Measurements from ENCODE around the gene DCTN3.

The DCTN3 gene

DNA sequence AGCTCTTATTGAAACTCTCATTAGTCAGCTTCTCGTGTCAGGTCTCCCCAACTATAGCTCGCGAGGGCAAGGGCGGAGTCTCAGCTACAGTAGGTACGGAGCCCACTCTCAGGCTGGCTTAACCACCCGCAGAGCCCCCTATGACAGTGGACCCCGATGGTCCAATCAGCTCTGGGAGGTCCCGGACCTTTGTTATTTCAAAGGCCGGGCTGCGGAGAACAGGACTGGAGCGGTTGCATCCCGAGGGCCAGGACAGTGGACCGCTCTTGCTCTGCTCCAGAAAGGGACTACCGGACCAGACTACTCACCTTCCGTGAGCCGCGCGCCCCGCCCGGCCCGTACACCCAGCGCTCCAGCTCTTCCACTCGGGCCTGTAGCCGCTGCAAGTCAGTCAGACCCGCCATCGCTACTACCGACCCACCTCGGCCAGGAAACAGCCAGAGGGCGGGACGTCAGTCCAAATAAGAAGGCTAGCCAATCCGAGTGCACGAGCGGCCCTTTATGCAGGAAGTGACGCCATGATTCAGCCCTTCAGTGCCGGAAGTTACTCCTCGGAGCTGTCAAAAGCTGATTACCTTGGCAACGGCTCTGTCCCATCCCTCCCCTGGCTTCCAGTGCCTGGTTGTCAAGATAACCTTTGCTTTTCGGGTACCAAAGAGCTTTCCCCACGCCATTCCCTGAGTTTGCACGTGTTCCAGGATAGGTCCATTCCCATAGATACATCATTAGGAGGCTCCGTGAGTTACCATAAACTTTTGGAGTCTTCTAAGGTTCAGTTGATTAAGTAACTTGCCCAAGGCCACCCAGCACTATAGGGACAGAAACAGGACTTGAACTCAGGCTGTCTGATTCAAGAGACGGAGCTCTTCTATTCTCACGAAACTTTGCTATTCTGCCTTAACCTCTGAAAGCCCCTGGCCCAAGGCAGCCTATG, at the start of gene DCTN3:
DCTN3 (minus strand) TSS at position 435 of the 934 bp plus-strand sequence; CDS start at position 404, 31 bp downstream.
- FAIRE-seq (peak; percentile 97), DNase-seq (ENCODE audit: insufficient read length, low spot score) (peak; percentile 98)

DNA sequence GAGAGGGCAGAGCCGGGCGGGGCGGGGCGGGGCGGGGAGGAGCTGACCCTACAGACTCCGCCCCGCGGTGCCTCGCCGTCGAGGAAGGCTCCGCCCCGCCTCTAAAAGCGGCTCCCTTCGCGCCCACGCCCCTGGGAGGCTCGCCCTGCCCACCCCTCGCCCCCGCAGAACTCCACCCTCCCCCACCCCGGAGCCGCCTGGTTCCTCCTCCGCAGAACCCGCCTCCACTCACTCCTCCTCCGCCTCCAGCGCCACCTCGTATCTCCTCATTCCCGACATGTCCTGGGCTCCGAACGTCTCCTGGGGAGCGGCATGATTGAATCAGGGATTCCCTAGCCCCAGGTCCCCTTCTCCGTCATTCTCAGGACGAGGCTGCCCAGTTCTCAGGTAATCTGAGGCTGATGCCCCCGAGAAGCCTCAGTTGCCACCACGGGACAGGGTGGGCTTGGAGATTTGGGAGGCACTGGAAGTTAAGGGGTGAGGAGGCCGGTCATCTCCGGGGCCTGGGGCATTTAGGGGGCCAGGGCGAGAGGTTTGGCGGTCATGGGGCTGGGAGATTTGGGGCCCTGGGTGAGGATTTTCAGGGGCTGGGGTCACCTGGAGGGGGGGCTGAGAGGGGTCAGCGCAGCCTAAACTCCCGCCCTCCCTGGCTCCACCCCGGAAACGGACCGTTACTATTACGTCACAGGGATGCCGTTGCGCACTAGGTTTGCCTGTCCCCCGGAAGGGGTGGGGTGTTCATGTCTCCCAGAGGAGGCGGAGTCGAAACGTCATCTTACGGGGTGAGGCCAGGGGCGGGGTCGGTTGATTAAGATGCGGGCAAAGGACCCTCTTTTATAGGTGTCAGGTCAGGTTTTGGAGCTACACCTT, 45.3 kb upstream of the DCTN3 start:
- FAIRE-seq, result peak; percentile 84

DNA sequence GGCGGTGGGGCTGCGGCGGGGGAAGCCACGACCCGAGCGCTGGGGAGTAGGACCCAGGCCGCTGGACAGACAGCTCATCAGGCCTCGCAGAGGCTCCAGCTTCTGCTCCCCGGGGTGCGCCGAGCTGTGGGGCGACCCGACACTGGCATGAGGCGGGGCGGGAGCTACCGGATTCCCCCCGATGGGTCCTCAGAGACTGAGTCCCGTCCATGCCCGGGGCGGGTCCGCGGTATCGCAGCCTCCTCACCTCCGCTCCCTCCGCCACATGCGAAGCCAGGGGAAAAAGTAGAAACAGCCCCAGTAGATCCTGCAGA, 44.7 kb upstream of the DCTN3 start:
- DNase-seq (ENCODE audit: insufficient read length, low spot score) (no peak), FAIRE-seq (no peak)

More for the DNA sequence above, 45.3 kb upstream of the DCTN3 start:
- peak; percentile 79 for DNase-seq (ENCODE audit: insufficient read length, low spot score)

DNA sequence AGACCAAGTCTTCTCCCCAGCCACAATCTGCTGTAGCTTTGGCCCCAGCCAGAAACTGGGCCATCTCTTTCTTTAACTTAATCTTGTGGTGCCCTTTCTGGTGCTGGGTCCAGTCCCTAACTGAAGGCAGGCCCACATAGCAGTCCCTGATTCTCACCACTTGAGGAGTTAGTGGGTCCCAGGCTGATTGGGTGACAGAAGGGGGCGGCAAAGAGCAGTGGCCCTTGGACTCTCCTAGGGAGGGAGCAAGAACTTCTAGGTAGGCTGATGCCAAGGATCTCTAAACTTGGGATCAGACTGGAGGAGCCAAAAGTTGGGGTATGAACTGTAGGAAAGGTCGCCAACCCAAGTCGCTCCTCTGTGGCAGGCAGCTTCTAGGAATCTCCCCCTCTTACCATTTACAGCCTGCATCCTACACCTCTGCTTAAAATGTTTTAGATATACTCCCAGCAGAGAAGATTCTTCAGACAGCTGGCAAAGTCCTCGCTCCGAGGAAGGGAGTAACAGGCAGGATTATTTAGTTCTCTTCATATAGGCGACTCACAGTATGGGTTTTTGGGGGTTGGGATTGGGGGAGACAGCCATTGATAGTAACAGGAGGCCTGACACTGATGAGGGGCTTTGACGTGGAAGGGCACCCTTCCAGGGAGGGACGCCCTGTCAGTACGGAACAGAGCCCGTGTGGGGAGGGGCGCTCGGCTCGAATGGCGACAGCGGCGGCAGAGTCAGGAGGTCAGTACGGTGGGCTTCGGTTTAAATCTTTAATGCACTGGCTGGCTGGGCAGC, 44.2 kb upstream of the DCTN3 start:
- FAIRE-seq, result peak; percentile 51
- peak; percentile 61 for DNase-seq (ENCODE audit: insufficient read length, low spot score)

DNA sequence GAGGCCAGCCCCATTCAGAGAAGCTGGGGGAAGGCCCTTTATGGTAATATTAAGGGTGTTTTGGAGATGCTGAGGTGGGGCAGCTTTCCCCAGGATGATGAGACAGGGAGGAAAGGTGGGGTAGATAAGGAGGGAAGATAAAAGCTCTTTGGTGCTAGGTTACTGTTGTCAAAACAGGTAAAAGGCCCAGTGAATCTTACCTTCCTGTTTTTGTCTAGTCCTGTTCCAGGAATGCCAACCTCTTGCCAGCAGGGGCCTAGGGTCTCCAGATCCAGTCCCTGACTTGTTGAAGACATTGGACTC, 43.0 kb upstream of the DCTN3 start:
- no peak for DNase-seq (ENCODE audit: insufficient read length, low spot score)
- FAIRE-seq, result no peak

DNA sequence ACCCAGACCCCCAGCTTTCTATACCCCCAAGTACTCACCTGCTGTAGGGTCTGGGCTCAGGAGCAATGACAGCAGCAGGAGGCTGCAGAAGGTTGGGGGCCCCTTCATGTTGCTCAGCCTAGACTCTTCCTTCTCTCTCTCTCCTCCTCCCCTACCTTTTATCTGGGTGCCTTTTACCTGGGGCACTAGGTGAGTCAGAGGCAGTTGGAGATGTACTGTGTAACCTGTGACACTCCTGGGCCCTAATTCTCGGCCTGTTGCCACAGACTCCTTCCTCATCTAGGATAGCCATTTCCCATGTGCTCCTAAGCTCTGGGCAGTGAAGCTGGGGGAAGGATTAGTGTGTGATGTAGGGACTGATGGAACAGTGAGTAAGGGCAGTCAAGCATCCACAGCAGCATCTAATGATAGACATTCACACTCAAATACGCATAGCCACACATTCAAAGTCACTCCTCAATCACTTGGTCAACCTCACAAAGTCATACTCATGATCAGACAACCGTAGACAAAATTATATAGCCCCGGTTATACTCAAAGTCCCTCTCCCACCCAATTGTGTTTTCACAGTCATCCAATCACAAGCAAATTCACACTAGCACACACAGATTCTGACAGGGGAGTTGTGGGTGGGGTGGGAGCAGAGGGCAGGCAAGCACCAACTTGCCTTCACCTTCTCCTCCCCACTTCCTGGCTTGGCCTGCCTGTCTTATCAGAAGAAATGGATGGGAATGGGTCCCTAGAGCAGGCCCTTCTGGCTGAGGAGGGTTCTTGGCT, 42.4 kb upstream of the DCTN3 start, which contains the start of gene CCL27:
CCL27 (minus strand) TSS at position 132 of the 777 bp plus-strand sequence; CDS start at position 108, 24 bp downstream.
- DNase-seq (ENCODE audit: insufficient read length, low spot score) (no peak), FAIRE-seq (no peak)

DNA sequence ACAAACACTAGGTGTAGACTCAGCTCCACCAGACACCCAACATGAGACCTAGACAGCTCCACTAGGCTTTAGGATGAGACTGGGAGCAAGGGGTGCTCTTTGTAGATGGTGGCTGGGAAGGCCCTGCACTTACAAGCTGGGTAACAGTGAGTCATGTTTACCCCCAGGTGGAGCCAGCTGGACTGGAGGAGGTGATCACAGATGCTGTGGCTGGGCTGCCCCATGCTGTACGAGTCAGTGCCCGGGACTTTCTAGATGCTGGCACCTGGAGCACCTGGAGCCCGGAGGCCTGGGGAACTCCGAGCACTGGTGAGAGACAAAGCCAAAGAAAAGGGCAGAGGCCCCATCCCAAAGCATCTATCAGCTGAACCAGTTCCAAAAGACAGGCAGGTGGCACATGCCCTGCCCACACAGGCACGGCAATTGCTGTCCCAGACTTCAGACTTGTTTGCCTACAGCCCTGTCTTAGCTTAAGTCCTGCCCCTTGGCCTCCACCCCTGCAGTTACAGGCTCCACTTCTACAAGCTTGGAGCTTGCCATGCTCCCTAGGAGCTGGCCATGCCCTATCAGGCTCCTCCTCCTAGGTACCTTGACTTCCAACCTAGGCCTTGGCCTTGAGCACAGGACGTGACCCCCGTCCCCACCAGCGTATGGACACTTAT, 39.4 kb upstream of the DCTN3 start:
- DNase-seq (ENCODE audit: insufficient read length, low spot score) (no peak), FAIRE-seq (no peak)

DNA sequence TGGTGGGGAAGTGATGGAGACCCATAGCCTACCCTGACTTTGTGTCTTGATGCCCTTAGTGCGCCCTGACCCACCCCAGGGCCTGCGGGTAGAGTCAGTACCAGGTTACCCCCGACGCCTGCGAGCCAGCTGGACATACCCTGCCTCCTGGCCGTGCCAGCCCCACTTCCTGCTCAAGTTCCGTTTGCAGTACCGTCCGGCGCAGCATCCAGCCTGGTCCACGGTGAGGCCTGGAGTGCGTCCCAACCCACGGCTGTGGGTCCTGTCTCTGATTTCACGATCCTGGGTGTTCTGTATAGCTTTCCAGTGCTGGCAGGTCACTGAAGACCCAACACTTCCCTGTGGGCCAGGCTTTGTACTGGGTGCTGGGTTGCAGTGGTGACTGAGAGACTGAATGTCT, 38.2 kb upstream of the DCTN3 start:
- DNase-seq (ENCODE audit: insufficient read length, low spot score) (no peak), FAIRE-seq (no peak)

DNA sequence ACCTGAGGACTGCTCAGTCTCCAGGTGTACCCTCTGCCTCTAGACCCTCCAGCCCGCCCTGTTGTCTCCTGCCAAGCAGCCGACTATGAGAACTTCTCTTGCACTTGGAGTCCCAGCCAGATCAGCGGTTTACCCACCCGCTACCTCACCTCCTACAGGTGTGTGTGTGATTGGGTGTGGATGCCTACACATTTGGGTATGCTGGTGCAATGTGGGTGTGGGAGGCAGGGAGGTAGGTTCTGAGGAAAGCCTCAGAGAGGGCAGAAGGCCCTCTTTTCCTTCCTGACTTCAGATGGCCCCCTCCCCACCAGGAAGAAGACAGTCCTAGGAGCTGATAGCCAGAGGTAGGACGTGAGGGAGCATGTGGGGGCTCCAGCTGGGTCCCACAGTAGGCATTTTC, 36.7 kb upstream of the DCTN3 start:
- DNase-seq (ENCODE audit: insufficient read length, low spot score) (no peak), FAIRE-seq (no peak)

DNA sequence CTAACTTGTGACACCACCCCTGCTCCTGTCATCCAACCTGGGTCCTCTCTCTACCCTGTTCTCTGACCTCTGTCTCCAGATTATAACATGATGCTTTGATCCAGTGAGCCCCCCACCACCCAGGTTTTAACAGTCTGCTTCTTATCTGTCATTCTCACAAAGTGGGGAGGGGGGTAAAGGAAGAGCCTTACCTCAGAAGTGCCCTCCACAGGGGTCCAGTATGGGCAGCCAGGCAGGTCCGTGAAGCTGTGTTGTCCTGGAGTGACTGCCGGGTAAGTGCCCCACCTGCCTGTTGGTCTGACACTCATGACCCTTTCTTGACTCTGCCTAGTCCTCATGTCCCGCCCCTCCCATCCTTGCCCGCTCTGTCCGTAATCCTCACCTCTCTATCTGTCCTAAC, 35.1 kb upstream of the DCTN3 start:
- DNase-seq (ENCODE audit: insufficient read length, low spot score) (no peak), FAIRE-seq (no peak)

DNA sequence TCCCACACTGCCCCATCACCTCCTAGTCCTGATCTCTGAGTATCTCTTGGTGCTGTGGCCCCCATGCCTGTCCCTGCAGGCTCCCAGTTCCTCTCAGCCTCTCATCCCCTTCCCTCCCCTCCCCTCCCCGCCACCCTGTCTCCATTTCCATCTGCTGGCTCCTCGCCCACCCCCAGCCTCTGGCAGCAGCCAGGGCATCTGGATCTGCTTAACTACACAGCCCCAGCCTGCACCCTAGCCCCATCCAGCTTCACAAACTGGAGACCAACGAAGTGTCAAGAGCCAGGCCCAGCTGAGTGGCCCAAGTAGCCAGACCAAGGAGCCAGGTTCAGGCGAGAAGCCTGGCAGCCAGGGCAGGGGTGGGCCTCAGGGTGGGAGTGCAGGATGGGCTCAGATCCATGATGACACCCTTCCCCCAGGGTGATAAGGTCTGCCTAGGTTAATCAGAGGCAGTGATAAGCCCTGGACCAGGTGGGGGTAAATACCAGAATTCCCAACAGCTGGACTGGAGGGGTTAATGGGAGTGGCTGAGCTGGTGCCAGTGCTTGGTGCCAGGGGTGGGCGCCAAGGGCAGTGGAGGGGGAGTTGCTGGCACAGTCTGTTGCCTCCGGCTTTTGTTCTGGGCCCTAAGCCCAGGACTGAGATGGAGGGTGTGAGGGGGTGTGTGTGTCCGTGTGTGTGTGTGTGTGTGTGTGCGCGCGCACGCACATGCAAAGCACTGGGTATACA, 34.2 kb upstream of the DCTN3 start:
- no peak for DNase-seq (ENCODE audit: insufficient read length, low spot score)

DNA sequence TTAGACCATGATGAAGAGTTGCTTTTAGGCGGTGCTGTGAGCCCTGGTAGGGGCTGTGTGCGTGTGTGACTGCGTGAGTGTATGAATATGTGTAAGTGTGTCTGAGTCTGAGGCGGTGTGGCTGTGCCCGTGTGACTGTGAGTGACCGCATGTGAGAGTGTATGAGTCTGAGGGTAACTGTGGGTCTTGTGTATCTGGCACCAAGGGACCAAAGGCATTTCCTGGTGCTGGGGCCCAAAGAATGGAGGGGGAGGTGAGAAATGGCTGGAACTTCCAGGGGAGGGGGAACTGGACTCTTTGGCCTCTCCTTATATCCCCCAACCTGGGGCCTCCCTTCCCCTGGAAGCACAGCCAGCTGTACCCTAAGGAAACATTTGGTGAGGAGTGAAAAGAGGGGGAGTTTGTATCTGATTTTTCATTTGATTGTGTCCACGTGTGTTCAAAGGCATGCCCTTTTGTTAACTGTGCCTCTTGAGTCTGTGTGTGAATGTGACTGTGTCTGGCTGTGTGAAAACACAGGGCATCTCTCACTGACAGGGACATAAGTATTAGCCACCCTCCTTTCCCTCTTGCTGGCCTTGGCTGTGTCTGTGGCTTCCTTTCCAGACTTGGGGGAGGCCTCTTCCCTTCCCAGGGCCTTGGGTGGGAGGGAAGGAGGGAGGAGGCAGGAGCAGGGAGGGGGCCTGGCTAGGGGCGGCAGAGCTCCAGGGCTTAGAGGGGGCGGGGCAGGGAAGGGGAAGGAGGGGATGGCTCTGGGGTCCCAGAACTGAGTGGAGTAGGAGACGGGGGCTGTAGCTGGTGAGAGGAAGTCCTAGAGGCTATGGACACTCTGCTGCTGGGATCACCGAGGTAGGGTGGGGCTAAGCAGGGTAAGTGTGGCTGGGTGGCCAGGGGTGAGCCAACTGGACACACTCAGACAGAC, 33.1 kb upstream of the DCTN3 start:
- DNase-seq (ENCODE audit: insufficient read length, low spot score), result no peak
- no peak for FAIRE-seq

More for the DNA sequence above, 34.2 kb upstream of the DCTN3 start:
- no peak for FAIRE-seq

DNA sequence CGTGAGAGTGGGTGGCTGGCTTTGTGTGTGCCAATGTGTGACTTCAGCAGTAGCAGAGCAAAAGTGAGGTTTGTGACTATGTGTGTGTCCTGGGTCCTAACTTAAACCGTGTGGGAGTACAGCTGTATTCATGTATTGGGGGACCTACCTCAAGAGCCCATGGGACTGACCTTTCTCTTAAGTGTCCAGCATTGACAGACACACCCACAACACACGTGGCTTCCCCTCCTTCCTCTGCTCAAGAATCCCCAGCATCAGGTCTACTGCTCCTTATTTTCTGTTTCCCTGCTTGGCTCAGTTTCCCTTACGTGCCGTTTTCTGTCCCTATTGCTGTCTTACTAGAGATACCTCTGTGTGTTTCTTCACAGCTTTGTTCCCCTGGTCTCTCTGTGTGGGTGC, 32.3 kb upstream of the DCTN3 start:
- FAIRE-seq (no peak), DNase-seq (ENCODE audit: insufficient read length, low spot score) (no peak)

DNA sequence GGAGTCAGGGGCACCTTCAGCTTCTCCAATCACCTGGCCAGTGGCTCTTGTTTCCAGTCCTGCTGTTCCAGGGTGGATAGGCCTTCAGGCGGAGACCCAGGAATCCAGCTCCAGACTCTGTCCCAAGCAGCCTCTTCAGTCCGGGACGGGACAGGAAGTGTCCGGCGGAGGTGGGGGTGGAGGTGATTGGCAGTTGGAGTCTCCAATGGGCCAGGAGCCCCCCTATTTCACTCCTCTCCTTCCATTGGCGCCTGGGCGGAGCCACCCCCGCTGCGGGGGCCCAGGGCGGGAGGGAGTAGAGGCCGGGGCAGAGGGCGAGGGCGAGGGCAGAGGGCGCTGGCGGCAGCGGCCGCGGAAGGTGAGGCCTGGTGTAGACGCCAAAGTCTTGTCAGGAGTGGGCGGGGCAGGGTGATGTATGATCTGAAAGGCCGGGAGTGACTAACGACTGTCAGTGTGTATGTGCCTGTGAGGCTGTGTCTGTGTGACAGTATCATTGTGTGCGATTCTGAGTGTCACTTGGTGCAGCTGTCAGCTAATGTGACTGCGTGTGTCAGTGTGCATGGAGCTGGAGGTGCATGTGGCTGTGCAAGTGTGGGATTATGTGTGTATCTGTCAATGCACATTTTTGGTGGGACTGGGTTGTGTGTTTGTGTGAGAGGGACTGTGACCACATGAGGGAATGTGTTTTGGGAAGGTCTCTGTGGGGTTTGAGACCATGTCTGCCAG, 31.7 kb upstream of the DCTN3 start, which contains the start of gene IL11RA:
IL11RA (plus strand) TSS at position 310 of the 726 bp plus-strand sequence. CDS start 3,033 bp downstream, outside the sequence.
- no peak for DNase-seq (ENCODE audit: insufficient read length, low spot score)
- no peak for FAIRE-seq

DNA sequence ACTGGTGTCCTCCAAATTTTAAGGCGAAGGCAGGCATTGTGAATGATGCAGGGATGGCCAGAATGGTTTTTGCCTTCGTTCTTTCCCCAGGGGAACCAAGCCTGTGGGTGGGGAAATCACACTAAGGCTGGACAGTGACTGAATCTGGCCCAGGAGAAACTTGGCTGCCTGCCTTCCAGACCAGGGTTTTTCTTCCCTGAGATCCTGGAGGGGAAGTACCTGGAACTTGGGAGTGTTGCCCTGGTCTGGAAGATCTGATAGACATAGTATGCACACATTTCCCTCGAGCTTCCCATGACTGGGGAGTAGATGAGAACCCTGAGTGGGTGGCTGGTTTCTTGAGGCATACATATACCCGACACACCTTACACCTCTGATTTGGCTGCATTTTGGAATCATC, 31.0 kb upstream of the DCTN3 start:
- FAIRE-seq (no peak), DNase-seq (ENCODE audit: insufficient read length, low spot score) (no peak)

DNA sequence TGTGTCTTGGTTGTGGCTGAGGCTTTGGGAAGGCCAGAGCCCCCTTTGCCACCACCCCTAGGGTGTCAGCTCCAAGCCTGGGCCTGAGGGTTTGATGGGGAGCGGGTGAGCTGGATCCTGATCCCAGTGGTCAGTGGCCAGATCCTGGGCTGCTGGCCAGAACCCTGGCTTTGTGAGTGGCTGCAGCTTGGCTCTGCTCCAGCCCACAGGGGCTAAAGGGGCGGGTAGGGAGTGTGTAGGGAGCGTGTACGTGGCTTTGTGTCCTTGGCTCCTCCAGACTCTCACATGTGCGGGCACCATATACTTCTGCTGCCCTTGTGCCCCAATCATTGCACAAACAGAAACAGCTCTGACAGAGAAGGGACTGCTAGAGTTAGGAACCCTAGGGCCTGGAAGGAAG, 30.5 kb upstream of the DCTN3 start:
- DNase-seq (ENCODE audit: insufficient read length, low spot score), result no peak
- no peak for FAIRE-seq

DNA sequence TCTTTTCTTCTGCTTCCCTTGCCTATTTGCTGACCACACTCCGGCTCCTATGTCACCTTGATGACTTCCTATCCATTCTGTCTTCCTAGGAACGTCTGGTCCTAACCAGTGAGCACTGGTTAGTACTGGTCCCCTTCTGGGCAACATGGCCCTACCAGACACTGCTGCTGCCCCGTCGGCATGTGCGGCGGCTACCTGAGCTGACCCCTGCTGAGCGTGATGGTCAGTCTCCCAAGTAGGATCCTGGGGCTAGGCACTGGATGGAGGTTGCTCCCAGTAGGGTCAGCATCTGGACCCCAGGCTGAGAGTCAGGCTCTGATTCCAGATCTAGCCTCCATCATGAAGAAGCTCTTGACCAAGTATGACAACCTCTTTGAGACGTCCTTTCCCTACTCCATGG, 28.4 kb upstream of the DCTN3 start:
- no peak for DNase-seq (ENCODE audit: insufficient read length, low spot score)
- FAIRE-seq, result no peak

Data from GM19239 (cell line).